GM19395 (cell line): ENCODE results near the gene TNFAIP8L1.
"Not testable (repeated sequence)": the region's sequence is repeated elsewhere in the genome, so short reads cannot be mapped to it uniquely, and the experiment has no call there.

Experiments used
- ATAC-seq: cut with Tn5 transposase; IDR thresholded peaks from one replicate; pipeline ENCODE4 v1.9.1; 2021; ENCODE audit warnings: mild to moderate bottlenecking, moderate library complexity; ENCODE audit not compliant: unreplicated experiment

Gene TNFAIP8L1

GRCh38 chr19:4675346-4675745 is 36.0 kb downstream of the TNFAIP8L1 start:
- ATAC-seq: no peak

- ATAC-seq: no peak
These were observed 37.8 kb downstream of the TNFAIP8L1 start for GRCh38 chr19:4676955-4677731.

- ATAC-seq: no peak
These were observed 39.8 kb downstream of the TNFAIP8L1 start for GRCh38 chr19:4678881-4679790.

DNA sequence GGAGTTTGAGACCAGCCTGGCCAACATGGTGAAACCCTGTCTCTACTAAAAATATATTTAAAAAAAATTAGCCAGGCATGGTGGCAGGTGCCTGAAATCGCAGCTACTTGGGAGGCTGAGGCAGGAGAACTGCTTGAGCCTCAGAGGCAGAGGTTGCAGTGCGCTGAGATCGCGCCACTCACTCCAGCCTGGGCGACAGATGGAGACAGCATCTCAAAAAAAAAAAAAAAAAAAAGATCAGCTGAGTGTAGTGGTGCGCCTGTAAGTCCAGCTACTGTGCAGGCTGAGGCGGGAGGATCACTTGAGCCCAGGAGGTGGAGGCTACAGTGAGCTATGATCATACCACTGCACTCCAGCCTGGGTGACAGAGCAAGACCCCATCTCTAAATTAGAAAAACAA is 40.7 kb downstream of the TNFAIP8L1 start:
- ATAC-seq: not testable (repeated sequence)

DNA sequence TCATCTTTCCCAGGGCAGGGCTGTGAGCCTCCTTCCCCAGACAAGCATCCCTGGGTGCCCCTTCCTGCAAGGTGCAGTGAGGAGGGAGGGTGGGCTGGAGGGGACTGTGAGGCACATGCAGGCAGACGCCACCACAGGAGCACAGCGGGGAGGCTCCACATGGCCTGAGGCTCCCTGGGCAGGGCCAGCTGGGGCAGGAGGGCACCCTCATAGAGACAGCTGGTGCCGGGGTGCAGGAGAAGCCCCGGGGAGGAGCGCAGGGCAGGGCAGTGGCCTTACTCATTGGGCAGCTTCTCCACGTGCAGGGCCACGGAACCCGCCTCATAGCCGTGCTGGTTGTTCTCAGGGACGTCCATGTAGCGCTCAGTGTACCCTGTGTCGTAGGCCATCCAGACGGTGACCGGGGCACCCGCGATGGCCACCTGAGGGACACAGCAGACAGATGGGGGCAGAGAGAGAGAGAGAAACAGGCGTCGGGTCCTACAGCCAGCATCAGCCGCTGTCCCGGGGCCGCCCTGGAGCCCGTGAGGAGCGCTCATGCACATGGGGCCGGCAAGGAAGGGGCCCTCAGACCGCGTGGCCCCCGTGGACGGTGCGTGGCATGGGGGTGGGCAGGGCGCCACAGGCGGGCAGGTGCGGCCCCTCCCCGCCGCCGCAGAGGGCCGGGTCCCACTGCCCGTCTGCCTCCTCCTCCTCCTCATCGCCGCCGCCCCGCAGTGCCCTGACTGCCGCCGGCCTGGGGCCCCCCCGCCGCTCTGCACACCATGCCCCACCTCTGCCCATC is 43.3 kb downstream of the TNFAIP8L1 start:
- no peak for ATAC-seq

DNA sequence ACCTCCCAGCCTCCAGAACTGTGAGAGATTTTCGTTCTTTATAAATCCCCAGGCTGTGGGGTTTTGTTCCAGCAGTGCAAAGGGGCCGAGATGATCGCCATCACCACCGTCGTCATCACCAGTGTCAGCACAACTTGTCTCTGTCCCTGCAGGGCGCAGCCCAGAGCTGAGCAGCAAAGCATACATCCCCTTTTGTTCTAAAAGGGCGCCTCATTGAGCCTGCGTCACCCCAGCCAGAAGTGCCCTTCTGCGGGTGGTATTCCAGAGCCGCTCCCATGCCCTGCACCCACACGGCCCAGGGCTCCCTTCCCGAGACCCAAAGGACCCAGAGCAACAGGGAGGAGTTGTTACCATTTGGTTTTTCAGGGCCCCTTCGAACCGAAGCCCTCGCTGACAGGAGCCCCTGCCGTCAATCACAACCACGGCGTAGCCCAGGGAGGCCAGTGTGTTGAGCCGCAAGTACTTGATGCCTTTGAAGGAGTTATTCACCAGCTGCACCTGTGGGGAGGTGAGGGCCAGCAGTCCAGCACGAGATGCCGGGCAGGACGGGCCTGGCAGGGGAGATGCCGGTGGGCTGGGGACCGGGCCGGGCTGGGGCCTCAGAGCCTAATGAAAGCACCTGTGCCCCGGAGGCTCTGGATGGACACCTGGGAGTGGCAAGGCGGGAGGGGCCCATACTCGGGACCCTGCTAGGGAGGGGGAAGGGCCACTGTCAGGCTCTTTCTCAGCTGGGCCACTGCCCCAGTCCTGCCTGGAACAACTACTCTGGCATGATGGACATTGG is 45.2 kb downstream of the TNFAIP8L1 start:
- no peak for ATAC-seq

- no peak for ATAC-seq
These were observed 47.4 kb downstream of the TNFAIP8L1 start for GRCh38 chr19:4686700-4687099.

- no peak for ATAC-seq
These were observed 48.1 kb downstream of the TNFAIP8L1 start for GRCh38 chr19:4687396-4687795.

GRCh38 chr19:4688587-4688986 is 49.3 kb downstream of the TNFAIP8L1 start:
- no peak for ATAC-seq

DNA sequence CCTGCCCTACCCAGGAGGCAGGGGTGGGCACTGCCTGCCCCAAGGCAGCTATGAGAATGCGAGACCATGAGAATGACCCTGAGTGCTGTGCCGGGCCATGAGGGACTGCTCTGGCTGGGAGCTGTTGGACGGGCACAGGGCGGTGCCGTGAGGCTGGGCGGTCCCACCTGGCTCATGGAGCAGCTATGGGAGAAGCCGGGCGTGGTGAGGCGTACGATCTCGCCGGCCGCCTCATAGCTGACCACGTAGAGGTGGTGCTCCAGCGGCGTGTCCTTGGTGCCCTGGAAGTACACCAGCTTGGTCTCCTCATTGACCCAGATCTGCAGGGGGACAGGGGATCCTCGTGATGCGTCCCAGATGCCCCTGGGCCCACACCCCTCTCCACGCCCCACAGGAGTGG is 50.1 kb downstream of the TNFAIP8L1 start:
- ATAC-seq: no peak

DNA sequence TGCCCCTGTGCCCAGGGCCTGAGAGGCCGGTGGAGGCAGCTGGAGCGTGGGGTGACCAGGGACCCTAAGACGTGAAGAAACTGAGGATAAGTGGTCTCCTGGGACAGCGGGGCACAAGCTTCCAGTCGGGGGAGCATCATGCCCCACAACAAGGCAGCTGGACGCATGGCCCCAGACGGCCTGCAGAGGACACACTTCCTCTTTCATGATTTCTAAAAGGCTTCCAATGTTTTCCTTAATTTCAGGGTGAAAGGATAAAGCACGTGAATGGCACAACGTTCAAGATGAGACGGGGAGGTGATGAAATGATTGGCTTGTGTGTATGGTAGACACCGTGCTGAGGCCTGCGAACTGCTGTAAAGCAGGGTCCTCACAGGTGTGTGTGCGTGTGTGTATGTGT is 51.0 kb downstream of the TNFAIP8L1 start:
- no peak for ATAC-seq

- ATAC-seq: no peak
These were observed 52.1 kb downstream of the TNFAIP8L1 start for GRCh38 chr19:4691373-4691772.

- no peak for ATAC-seq
These were observed 53.1 kb downstream of the TNFAIP8L1 start for GRCh38 chr19:4692251-4693077.

DNA sequence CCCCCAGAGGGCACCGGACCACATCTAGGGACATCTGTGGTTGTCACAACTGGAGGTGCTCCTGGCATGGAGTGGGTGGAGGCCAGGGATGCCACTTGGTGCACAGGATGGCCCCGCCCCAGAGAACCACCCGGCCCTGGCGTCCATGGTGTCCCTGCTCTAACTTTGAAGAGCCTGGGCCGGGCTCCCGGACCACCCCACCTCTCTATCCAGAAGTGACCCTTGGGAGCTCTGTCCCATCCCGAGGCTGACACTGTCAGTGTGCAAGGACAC is 53.7 kb downstream of the TNFAIP8L1 start:
- ATAC-seq: no peak

DNA sequence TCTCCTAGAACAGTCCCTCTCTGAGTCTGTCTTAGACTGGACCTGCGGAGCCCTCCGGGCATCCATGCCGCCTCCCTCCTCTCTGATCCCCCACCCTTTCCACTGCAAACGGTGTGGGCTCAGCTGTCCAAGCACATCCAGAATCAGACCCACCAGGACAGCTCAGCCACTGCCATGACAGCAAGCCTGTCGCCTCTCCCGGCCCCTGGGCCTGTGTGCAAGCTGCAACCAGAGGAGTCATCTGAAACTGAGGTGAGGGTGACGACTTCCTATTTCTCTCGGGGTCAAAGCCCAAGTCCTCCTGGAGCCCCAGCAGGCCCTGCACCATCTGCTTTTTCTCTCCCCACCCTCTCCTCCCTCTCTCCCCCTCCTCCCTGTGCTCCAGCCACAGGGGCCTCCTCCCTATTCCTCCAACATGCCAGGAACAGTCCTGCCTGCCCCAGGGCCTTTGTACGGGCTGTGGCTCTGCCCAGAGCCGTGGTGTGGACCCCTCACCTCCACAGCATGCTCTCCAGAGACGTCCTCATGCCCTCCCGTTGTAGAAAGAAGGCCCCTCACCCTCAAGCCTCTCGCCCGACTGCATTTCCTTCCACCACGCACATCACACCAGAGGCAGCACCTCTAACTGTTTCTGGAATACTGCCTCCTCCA is 54.3 kb downstream of the TNFAIP8L1 start:
- ATAC-seq: no peak

- ATAC-seq: no peak
These were observed 55.1 kb downstream of the TNFAIP8L1 start for GRCh38 chr19:4694211-4694987.

DNA sequence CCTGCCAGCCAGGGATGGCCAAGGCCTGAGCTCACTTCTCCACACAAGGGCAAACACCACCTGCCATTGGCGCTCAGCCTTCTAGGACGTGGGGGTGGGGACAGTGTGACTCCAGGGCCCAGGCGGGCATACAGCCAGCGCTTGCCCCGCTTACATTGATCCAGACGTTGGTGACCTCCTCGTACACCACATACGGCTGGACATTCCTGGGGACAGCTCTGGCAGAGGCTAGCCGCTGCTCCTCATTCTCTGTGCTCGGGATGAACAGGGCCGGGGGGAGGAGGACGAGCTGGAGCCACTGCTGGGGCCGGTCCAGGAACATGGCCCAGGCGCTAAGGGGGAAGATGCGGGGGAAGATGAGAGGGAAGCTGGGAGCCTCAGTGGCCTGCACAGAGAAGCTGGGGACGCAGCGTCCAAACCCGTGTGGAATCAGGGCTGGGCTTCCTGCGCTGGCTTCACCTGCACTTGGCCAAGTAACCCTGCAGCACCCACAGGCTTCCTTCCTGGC is 56.0 kb downstream of the TNFAIP8L1 start:
- no peak for ATAC-seq

- no peak for ATAC-seq
These were observed 58.0 kb downstream of the TNFAIP8L1 start for GRCh38 chr19:4697304-4697703.
